T47D (cell line): ENCODE measurements around the gene CCNB1.

Experiments
- DNase-seq, 2 experiments: peaks; one replicate each; pipeline versions ENCODE4 v3.0.0 to v3.0.0-alpha.2; 2011 to 2012; ENCODE audit warnings: low read depth in 1 of 2, low spot score in 1 of 2
- JUND ChIP-seq: IDR thresholded peaks from 2 replicates; pipeline ENCODE4 v1.6.1; 2012; ENCODE audit warnings: low read depth
- in situ Hi-C: cut with HindIII; loops from 2 replicates; pipeline ENCODE4 v1.10.0; 2016; ENCODE audit warnings: low sequenced_read_pairs, low pct_unique_long_range_greater_than_20kb

The CCNB1 gene

GRCh38 chr5:69224520-69224919 lies 57.6 kb downstream of the CCNB1 start:
- in situ Hi-C loops, result no loop called here
- TF ChIP-seq JUND, result no peak
- DNase-seq, result no peak

GRCh38 chr5:69225860-69226259 lies 58.9 kb downstream of the CCNB1 start:
- TF ChIP-seq JUND, result no peak
- in situ Hi-C loops, result no loop called here

More at GRCh38 chr5:69225860-69226259, 58.9 kb downstream of the CCNB1 start:
- no peak for DNase-seq
